Esophagus squamous epithelium (tissue), 5 donors: ENCODE data around the gene DHRSX. TPM values are rescaled to one million over a fixed set of nuclear protein-coding genes. Genes with fewer than 3 reads are reported as not detected.

ENCODE experiments used
- DNase-seq: peaks from one replicate; lab custom pipeline; 2025; lab: John Stamatoyannopoulos, UW
- H3K27ac ChIP-seq, 4 donors: fragments of 200-600 bp; sonication (generic); one replicate each; pipeline ENCODE4 v1.5.1; 2016 to 2019; ENCODE audit warnings: mild to moderate bottlenecking in 1 of 4
- H3K27me3 ChIP-seq, 4 donors: fragments of 200-600 bp; sonication (generic); 1 replicate in 3 of 4; 2 replicates in 1 of 4; pipeline versions ENCODE4 v1.5.1 to v1.6.0; 2017 to 2021; ENCODE audit warnings: antibody characterized with exemption in 1 of 4
- H3K36me3 ChIP-seq, 3 donors: fragments of 200-600 bp; sonication (generic); one replicate each; pipeline ENCODE4 v1.5.1; 2016 to 2019
- H3K4me1 ChIP-seq, 3 donors: fragments of 200-600 bp; sonication (generic); one replicate each; pipeline ENCODE4 v1.5.1; 2017 to 2019
- H3K4me3 ChIP-seq, 4 donors: fragments of 200-600 bp; sonication (generic); 1 replicate in 3 of 4; 2 replicates in 1 of 4; pipeline ENCODE4 v1.5.1; 2016 to 2019; ENCODE audit warnings: mild to moderate bottlenecking in 2 of 4, moderate library complexity in 1 of 4
- H3K9me3 ChIP-seq, 3 donors: fragments of 200-600 bp; sonication (generic); one replicate each; pipeline ENCODE4 v1.5.1; 2016 to 2019
- POLR2A ChIP-seq, 4 donors: fragments of 450-650 bp; IDR thresholded peaks; one replicate each; pipeline ENCODE4 v1.6.1; 2017; ENCODE audit warnings: antibody characterized with exemption in 4 of 4, mild to moderate bottlenecking in 4 of 4, moderate library complexity in 3 of 4
- WGBS, 2 donors: methylation state at CpG; one replicate each; pipeline ENCODE4 v1.1.5; 2018; 5-methylcytosine and 5-hydroxymethylcytosine counted together
- intact Hi-C: fragments of 100-400 bp; cut with DNase I; formaldehyde crosslinking; loops from one replicate; pipeline ENCODE4 v1.15.0; 2022
- total RNA-seq, 4 donors: library from RNA; depleted of rRNA; stranded (reverse); fragments of >200 nt; gene quantifications; one replicate each; pipeline ENCODE4 v1.1.0, GENCODE V29; 2016
- TF ChIP-seq, protein P1 (sequence below), 6 experiments: fragments of 450-650 bp in 4 of 6; fragments of 200-600 bp in 2 of 6; sonication (generic) in 2 of 6; IDR thresholded peaks; one replicate each; pipeline ENCODE4 v1.5.1; 2016 to 2019; ENCODE audit warnings: antibody characterized with exemption in 6 of 6, mild to moderate bottlenecking in 4 of 6, moderate library complexity in 4 of 6
- donor health status: DM: yes; HTN: yes; CAD: no.

The DHRSX gene
- total RNA-seq, 4 donors from 2014 or later, result 4.1 to 12.2 (median 8.0) TPM

DNA sequence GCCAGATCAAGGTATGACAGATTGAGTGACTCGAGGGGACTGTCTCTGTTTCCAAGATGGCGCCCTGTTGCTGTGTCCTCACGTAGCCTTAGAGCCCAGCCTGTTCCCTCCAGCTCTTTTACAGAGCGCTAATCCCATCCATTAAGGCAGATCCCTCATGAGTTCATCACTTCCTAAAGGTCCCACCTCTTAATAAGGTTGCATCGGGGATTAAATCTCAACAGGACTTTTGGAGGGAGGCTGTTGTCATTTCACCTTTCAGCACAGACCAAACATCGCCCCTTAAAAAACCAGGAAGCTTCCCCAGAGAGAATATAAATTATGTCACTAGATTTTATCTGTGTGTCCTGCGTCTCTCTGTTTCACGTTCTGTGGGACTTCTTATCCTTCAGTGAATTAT, 32.6 kb upstream of the DHRSX start:
- Histone ChIP-seq H3K27ac (peak overlapping the region in 3 of 4 donors; percentile 12 to 69 (median 48)), H3K4me3 (no peak overlapping the region), H3K36me3 (no peaks in the 10 kb centered on the region), H3K9me3 (no peaks in the 10 kb centered on the region), H3K27me3 (no peaks in the 10 kb centered on the region), H3K4me1 (peaks cover 0 to 17% (median 0%) of the 10 kb centered on the region in 3 donors)
- 31 to 58% methylated on average over 8 of the region's 8 CpGs for WGBS, 2 donors
- intact Hi-C loops, result no loop called here
- TF ChIP-seq, protein P1, sequence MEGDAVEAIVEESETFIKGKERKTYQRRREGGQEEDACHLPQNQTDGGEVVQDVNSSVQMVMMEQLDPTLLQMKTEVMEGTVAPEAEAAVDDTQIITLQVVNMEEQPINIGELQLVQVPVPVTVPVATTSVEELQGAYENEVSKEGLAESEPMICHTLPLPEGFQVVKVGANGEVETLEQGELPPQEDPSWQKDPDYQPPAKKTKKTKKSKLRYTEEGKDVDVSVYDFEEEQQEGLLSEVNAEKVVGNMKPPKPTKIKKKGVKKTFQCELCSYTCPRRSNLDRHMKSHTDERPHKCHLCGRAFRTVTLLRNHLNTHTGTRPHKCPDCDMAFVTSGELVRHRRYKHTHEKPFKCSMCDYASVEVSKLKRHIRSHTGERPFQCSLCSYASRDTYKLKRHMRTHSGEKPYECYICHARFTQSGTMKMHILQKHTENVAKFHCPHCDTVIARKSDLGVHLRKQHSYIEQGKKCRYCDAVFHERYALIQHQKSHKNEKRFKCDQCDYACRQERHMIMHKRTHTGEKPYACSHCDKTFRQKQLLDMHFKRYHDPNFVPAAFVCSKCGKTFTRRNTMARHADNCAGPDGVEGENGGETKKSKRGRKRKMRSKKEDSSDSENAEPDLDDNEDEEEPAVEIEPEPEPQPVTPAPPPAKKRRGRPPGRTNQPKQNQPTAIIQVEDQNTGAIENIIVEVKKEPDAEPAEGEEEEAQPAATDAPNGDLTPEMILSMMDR (IDR thresholded peaks at IDR 0.05), result no peak
- TF ChIP-seq POLR2A (IDR thresholded peaks at IDR 0.05), result no peak
- no peak for DNase-seq

DNA sequence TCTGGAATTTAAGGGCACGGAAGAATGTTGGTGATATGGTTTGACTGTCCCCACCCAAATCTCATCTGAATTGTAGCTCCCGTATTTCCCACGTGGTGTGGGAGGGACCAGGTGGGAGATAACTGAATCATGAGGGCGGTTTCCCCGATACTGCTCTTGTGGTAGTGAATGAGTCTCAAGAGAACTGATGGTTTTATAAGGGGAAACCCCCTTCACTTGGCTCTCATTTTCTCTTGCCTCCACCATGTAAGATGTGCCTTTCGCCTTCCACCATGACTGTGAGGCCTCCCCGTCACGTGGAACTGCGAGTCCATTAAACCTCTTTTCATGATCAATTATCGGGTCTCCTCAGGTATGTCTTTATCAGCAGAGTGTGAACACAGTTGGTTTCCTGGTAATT, 25.6 kb upstream of the DHRSX start:
- Histone ChIP-seq H3K4me3 (no peak overlapping the region), H3K9me3 (no peaks in the 10 kb centered on the region), H3K27ac (no peak overlapping the region), H3K36me3 (no peaks in the 10 kb centered on the region), H3K27me3 (no peaks in the 10 kb centered on the region), H3K4me1 (no peaks in the 10 kb centered on the region)
- TF ChIP-seq, protein P1 (IDR thresholded peaks at IDR 0.05), result no peak
- 81 to 88% methylated on average over 10 of the region's 10 CpGs for WGBS, 2 donors
- no peak for DNase-seq
- intact Hi-C loops, result no loop called here

DNA sequence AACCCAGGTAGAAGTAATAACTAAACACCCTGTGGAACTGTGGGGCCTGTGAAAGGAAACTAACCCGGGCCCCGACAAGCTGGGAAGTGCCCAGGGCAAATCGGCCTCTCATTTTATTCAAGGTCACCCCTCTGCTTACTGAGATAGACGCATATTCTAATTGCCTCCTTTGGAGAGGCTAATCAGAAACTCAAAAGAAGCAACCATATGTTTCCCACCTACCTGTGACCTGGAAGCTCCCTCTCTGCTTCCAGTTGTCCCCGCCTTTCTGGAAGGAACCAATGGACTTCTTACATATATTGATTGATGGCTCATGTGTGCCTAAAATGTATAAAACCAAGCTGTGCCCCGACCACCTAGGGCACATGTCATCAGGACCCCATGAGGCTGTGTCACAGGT, 23.1 kb upstream of the DHRSX start:
- Histone ChIP-seq H3K27ac (no peak overlapping the region), H3K27me3 (no peaks in the 10 kb centered on the region)
- WGBS, 2 donors, result 55 to 80% methylated on average over 4 to 6 of the region's 6 CpGs

DNA sequence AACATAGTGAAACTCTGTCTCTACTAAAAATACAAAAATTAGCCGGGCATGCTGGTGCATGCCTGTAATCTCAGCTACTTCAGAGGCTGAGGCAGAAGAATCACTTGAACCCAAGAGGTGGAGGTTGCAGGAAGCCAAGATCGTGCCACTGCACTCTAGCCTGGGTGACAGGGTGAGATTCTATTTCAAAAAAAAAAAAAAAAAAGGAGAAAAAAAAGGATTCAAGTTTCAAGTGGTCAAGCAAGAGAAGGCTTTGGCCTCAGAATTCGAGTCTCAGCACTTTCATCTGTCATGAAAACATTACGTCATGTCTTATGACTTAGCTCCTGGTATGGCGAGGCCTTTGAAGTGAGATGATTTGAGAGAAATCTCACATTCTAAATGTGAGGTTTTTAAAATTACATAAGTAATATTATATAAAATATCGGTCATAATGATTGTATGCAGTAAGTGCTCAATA, 21.2 kb upstream of the DHRSX start:
- H3K27me3 ChIP-seq, result no peaks in the 10 kb centered on the region
- no peak overlapping the region for H3K4me3 ChIP-seq
- 77 to 79% methylated on average over 5 to 6 of the region's 6 CpGs for WGBS, 2 donors
- H3K36me3 ChIP-seq, result no peaks in the 10 kb centered on the region
- intact Hi-C loops, result no loop called here
- no peak for TF ChIP-seq POLR2A (IDR thresholded peaks at IDR 0.05)
- TF ChIP-seq, protein P1 (IDR thresholded peaks at IDR 0.05), result no peak
- no peaks in the 10 kb centered on the region for H3K9me3 ChIP-seq
- no peak overlapping the region for H3K27ac ChIP-seq
- H3K4me1 ChIP-seq, result no peaks in the 10 kb centered on the region
- no peak for DNase-seq

More for the DNA sequence above, 23.1 kb upstream of the DHRSX start:
- no peak for TF ChIP-seq POLR2A (IDR thresholded peaks at IDR 0.05)
- TF ChIP-seq, protein P1 (IDR thresholded peaks at IDR 0.05), result no peak
- DNase-seq, result no peak
- Histone ChIP-seq H3K4me1 (no peaks in the 10 kb centered on the region), H3K9me3 (no peaks in the 10 kb centered on the region), H3K36me3 (no peaks in the 10 kb centered on the region), H3K4me3 (no peak overlapping the region)
- intact Hi-C loops, result no loop called here

DNA sequence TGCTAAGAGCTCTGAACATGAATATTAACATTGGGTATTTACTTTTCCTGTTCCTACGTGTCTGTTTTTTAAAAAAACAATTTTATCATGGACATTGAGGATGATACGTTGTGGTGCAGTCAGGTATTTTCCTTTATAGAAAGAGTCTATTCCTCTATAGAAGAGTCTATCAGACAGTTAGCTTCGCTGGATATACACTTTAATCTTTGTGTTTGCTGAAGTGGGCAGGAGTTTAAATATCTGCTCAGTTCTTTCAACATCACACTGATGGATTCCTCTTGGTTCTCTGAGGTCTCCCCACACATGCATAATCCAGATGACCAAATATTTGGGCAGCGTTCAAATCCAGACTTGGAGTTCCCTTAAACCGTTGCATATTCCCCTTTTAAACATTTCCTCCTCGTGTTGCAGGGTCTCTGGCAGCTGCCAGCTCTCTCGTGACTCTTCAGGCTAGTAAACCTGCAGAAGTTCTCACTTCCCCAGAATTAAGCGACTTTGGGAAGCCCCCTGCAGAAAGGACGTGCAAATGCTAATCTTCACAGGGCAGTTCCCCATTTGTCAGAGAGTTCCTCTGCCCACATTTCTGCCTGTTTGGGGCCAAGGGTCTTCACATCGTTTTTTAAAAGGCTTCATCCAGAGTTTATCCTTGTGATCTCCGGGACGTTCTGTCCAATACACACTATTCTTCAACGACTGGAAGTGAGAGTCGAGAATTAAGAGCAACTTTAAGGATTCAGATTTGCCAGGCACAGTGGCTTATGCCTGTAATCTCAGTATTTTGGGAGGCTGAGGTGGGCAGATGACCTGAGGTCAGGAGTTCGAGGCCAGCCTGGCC, 20.5 kb upstream of the DHRSX start:
- Histone ChIP-seq H3K27me3 (no peaks in the 10 kb centered on the region), H3K27ac (no peak overlapping the region), H3K36me3 (no peaks in the 10 kb centered on the region), H3K9me3 (no peaks in the 10 kb centered on the region), H3K4me1 (no peaks in the 10 kb centered on the region), H3K4me3 (no peak overlapping the region)
- intact Hi-C loops, result no loop called here
- TF ChIP-seq POLR2A (IDR thresholded peaks at IDR 0.05), result no peak
- TF ChIP-seq, protein P1 (IDR thresholded peaks at IDR 0.05), result no peak
- DNase-seq, result no peak
- 29 to 56% methylated on average over 11 to 15 of the region's 15 CpGs for WGBS, 2 donors
